HCT116 (cell line): ENCODE data around the gene MRPS23. TPM values are rescaled to one million over a fixed set of nuclear protein-coding genes. Genes with fewer than 3 reads are reported as not detected.

ENCODE experiments used
- ATAC-seq: fragments of 200-7000 bp; cut with Tn5 transposase; 2 replicates; pipeline ENCODE4 v1.9.1; 2020; ENCODE audit warnings: mild to moderate bottlenecking, moderate library complexity
- BruUV-seq: library from RNA; stranded (reverse); fragments of 400-500 nt; replicated peaks from 2 replicates; lab custom pipeline; 2021; lab: Mats Ljungman, UMichigan
- CTCF ChIA-PET: fragments of 300-600 bp; sonication (Branson Sonifier 250); formaldehyde crosslinking; loops from one replicate; lab custom pipeline; 2021; ENCODE audit warnings: antibody characterized with exemption; lab: Charles Lee
- POLR2A ChIA-PET: fragments of 300-600, 350-600 bp; sonication (Branson Sonifier 250); formaldehyde crosslinking; loops from one replicate; lab custom pipeline; 2021; ENCODE audit warnings: antibody characterized with exemption; lab: Charles Lee
- RAD21 ChIA-PET, 2 experiments: fragments of 300-600 bp; sonication (Branson Sonifier 250); formaldehyde crosslinking; loops; one replicate each; lab custom pipeline; 2023; ENCODE audit warnings: low total read pairs in 2 of 2; ENCODE audit not compliant: uncharacterized antibody in 2 of 2, unreplicated experiment in 2 of 2, low non-redundant PET in 1 of 2; lab: Charles Lee
- DNase-seq: peaks from one replicate; pipeline ENCODE4 v3.0.0-alpha.2; 2010; ENCODE audit warnings: low read depth, low spot score
- H2AFZ ChIP-seq: fragments of 200-600 bp; shearing (Covaris generic), sonication (generic); 2 replicates; pipeline ENCODE4 v1.6.1; 2017; ENCODE audit warnings: low read depth, mixed run types, mixed read lengths, antibody characterized with exemption, low read length; ENCODE audit not compliant: poor library complexity, severe bottlenecking
- H3K27ac ChIP-seq: 2 replicates; pipeline ENCODE4 v1.5.1; 2012; ENCODE audit warnings: low read depth, low read length
- H3K27me3 ChIP-seq: fragments of 200-600 bp; sonication (generic); 2 replicates; pipeline ENCODE4 v1.6.1; 2016; ENCODE audit warnings: mixed run types, low read length, mixed read lengths; ENCODE audit not compliant: insufficient read depth
- H3K36me3 ChIP-seq, 2 experiments: fragments of 200-500 bp in 1 of 2; fragments of 200-600 bp in 1 of 2; sonication (Bioruptor generic) in 1 of 2; sonication (generic) in 1 of 2; 2 replicates each; pipeline versions ENCODE4 v1.5.1 to v1.6.1; 2014 to 2016; ENCODE audit warnings: low read length in 2 of 2, inconsistent platforms in 1 of 2, mixed read lengths in 1 of 2, mixed run types in 1 of 2; ENCODE audit not compliant: insufficient read depth in 2 of 2, control insufficient read depth in 1 of 2
- H3K4me1 ChIP-seq, 2 experiments: fragments of 200-600 bp in 1 of 2; sonication (generic) in 1 of 2; 2 replicates each; pipeline versions ENCODE4 v1.5.1 to v1.6.1; 2012 to 2017; ENCODE audit warnings: low read length in 2 of 2, inconsistent platforms in 1 of 2, mild to moderate bottlenecking in 1 of 2, mixed read lengths in 1 of 2, mixed run types in 1 of 2, moderate library complexity in 1 of 2; ENCODE audit not compliant: insufficient read depth in 2 of 2, control insufficient read depth in 1 of 2
- H3K4me2 ChIP-seq: fragments of 200-600 bp; sonication (generic); 2 replicates; pipeline ENCODE4 v1.6.1; 2017; ENCODE audit warnings: mixed run types, low read length, mixed read lengths
- H3K4me3 ChIP-seq, 2 experiments: fragments of 200-600 bp in 1 of 2; sonication (generic) in 1 of 2; replicated peaks in 1 of 2; 2 replicates each; pipeline ENCODE4 v1.5.1; 2011 to 2016; ENCODE audit warnings: low read length in 2 of 2, control low read depth in 1 of 2, low read depth in 1 of 2, mild to moderate bottlenecking in 1 of 2, mixed read lengths in 1 of 2, mixed run types in 1 of 2
- H3K79me2 ChIP-seq: fragments of 200-600 bp; sonication (generic); 2 replicates; pipeline ENCODE4 v1.6.1; 2017; ENCODE audit warnings: mild to moderate bottlenecking, mixed run types, low read length, moderate library complexity, mixed read lengths; ENCODE audit not compliant: insufficient read depth
- H3K9ac ChIP-seq: fragments of 200-600 bp; sonication (generic); 2 replicates; pipeline ENCODE4 v1.6.1; 2016; ENCODE audit warnings: low read length, mixed read lengths
- H3K9me2 ChIP-seq: fragments of 200-600 bp; sonication (generic), shearing (Covaris generic); 2 replicates; pipeline ENCODE4 v1.6.1; 2017; ENCODE audit warnings: mixed run types, mild to moderate bottlenecking, moderate library complexity; ENCODE audit not compliant: insufficient read depth
- H3K9me3 ChIP-seq, 2 experiments: fragments of 200-500 bp in 1 of 2; fragments of 200-600 bp in 1 of 2; sonication (Bioruptor generic) in 1 of 2; sonication (generic) in 1 of 2; 2 replicates each; pipeline ENCODE4 v1.6.1; 2014 to 2017; ENCODE audit warnings: low read length in 2 of 2, mixed read lengths in 2 of 2, inconsistent platforms in 1 of 2, low read depth in 1 of 2, mild to moderate bottlenecking in 1 of 2, mixed run types in 1 of 2, moderate library complexity in 1 of 2; ENCODE audit not compliant: control insufficient read depth in 1 of 2, insufficient read depth in 1 of 2
- H4K20me1 ChIP-seq: fragments of 200-600 bp; sonication (generic), shearing (Covaris generic); 2 replicates; pipeline ENCODE4 v1.6.1; 2017; ENCODE audit warnings: mixed run types, mild to moderate bottlenecking, moderate library complexity; ENCODE audit not compliant: insufficient read depth
- CTCF ChIP-seq, 3 experiments: fragments of 200-600 bp in 1 of 3; sonication (generic) in 1 of 3; IDR thresholded peaks in 2 of 3; conservative IDR thresholded peaks in 1 of 3; 2 replicates each; pipeline ENCODE4 v1.5.1; 2012 to 2017; ENCODE audit warnings: low read depth in 2 of 3, low read length in 2 of 3, antibody characterized with exemption in 1 of 3, borderline replicate concordance in 1 of 3, control low read depth in 1 of 3, mild to moderate bottlenecking in 1 of 3, mixed read lengths in 1 of 3, mixed run types in 1 of 3, moderate library complexity in 1 of 3; ENCODE audit not compliant: insufficient read depth in 1 of 3
- POLR2AphosphoS5 ChIP-seq: IDR thresholded peaks from 2 replicates; pipeline ENCODE4 v1.6.1; 2011; ENCODE audit warnings: mild to moderate bottlenecking, low read depth, low read length, moderate library complexity
- RAD21 ChIP-seq: IDR thresholded peaks from 2 replicates; pipeline ENCODE4 v1.6.1; 2012; ENCODE audit warnings: low read depth, mild to moderate bottlenecking
- TCF7L2 ChIP-seq: IDR thresholded peaks from 2 replicates; pipeline ENCODE4 v1.7.0; 2011; ENCODE audit warnings: borderline replicate concordance, inconsistent platforms; ENCODE audit not compliant: insufficient read depth, insufficient read length; ENCODE audit errors: extremely low read depth
- YY1 ChIP-seq: IDR thresholded peaks from 2 replicates; pipeline ENCODE4 v1.6.1; 2011; ENCODE audit warnings: low read length, low read depth, moderate library complexity, mild to moderate bottlenecking; ENCODE audit not compliant: insufficient replicate concordance; ENCODE audit errors: extremely low read depth
- intact Hi-C: fragments of 100-400 bp; cut with micrococcal nuclease; formaldehyde crosslinking; loops from 2 replicates; pipeline ENCODE4 v1.10.0; 2022
- total RNA-seq: library from RNA; stranded (reverse); gene quantifications from one replicate; pipeline ENCODE4 v1.2.1, GENCODE V29; 2021; ENCODE audit not compliant: unreplicated experiment
- TF ChIP-seq, protein P1 (sequence below): IDR thresholded peaks from 2 replicates; pipeline ENCODE4 v1.6.1; 2011; ENCODE audit warnings: mild to moderate bottlenecking, low read length, moderate library complexity; ENCODE audit not compliant: insufficient replicate concordance; ENCODE audit errors: extremely low read depth

MRPS23 gene
- total RNA-seq, 1 experiment from 2014 or later, result 109 TPM

DNA sequence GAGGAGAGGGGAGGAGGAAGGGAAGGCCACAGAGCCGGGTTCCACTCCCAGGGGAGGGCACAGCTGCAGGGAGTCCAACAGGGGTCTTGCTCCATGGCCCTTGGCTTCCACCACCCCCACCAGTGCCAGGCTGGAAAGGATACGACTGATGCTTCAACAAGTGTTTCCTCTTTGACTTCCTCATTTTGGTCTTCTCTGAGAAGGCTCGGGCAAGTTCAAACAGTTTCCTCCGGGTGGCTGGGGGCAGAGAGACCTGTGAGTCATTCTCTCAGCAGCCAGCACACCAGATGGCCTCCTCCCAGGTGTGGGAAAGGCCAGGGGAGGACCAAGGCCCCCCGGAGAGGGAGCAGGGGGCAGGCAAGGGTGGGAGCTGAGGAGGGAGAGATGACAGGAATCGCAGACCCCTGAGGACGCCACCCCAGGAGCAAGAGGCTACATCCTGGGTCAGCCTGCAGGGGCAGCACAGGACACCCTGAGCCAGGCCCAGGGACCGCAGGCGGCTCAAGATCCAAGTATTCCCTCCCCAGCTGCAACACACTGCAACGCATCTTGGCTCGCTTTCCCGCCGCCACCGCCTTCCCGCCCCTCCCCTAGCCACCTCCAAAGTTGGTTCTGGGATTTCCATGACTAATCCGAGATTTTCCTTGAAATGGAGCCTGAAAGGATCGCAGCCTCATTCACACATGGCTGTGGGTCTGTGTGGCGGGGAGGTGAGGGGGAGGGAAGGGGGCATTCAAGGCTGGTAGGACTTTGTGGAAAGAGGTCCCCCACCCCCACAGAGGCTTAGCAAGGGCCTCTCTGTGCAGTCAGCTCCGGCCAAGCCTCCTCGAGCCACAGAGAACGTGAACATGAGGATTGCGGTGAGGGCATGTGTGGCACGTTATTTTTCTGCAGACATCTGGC lies 18.4 kb upstream of the MRPS23 start:
- CTCF ChIA-PET, result interaction anchor here (0.8 to 5.0 kb wide), 9 partner anchors 9 to 244 kb away, joined by 3 to 36 read pairs (median 6); partner anchors contain the start of gene SRSF1
- no TSS peak for BruUV-seq
- intact Hi-C loops, result loop anchor here (1.0 to 2.0 kb wide), 2 partner anchors 24 to 81 kb away; no protein-coding TSS in a partner anchor

More for the DNA sequence above, 18.4 kb upstream of the MRPS23 start:
- TF ChIP-seq TCF7L2 (peak; percentile 98), POLR2AphosphoS5 (peak; percentile 73), RAD21 (no peak), CTCF (IDR thresholded peaks at IDR 0.05 in 2 of 3, conservative IDR thresholded peaks at IDR 0.05 in 1 of 3; ENCODE audit: borderline replicate concordance in 1 of 3, insufficient read depth in 1 of 3, low read depth in 2 of 3, low read length in 2 of 3) (peak in 2 of 3 experiments; percentile 74 to 77; a peak in 4 of 6 replicates), YY1 (peak; percentile 77)
- TF ChIP-seq, protein P1, sequence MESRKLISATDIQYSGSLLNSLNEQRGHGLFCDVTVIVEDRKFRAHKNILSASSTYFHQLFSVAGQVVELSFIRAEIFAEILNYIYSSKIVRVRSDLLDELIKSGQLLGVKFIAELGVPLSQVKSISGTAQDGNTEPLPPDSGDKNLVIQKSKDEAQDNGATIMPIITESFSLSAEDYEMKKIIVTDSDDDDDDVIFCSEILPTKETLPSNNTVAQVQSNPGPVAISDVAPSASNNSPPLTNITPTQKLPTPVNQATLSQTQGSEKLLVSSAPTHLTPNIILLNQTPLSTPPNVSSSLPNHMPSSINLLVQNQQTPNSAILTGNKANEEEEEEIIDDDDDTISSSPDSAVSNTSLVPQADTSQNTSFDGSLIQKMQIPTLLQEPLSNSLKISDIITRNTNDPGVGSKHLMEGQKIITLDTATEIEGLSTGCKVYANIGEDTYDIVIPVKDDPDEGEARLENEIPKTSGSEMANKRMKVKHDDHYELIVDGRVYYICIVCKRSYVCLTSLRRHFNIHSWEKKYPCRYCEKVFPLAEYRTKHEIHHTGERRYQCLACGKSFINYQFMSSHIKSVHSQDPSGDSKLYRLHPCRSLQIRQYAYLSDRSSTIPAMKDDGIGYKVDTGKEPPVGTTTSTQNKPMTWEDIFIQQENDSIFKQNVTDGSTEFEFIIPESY, result peak; percentile 10
- TF ChIP-seq, all 23 proteins: peak for 5
- peak overlapping the region; percentile 77 for H3K27ac ChIP-seq
- H4K20me1 ChIP-seq, result no peaks in the 10 kb centered on the region
- no peaks in the 10 kb centered on the region for H3K9me3 ChIP-seq
- no peaks in the 10 kb centered on the region for H3K79me2 ChIP-seq
- H3K4me3 ChIP-seq, result peak overlapping the region; percentile 6 to 41; a peak in 3 of 4 replicates
- RAD21 ChIA-PET, result interaction anchor here (0.9 to 1.9 kb wide), 3 partner anchors 7 to 84 kb away, joined by 3 to 7 read pairs (median 6); no protein-coding TSS in a partner anchor
- DNase-seq (peak; percentile 90), ATAC-seq (peak; percentile 85)
- POLR2A ChIA-PET, result interaction anchor here (0.6 to 3.0 kb wide), 8 partner anchors 7 to 1948 kb away, joined by 3 to 25 read pairs (median 5); no protein-coding TSS in a partner anchor
- H3K27me3 ChIP-seq, result no peaks in the 10 kb centered on the region
- H3K9me2 ChIP-seq, result no peaks in the 10 kb centered on the region
- H3K36me3 ChIP-seq, result peaks cover 2 to 31% of the 10 kb centered on the region in 2 experiments; a peak in 2 of 4 replicates
- peak overlapping the region; percentile 58 for H3K9ac ChIP-seq
- H2AFZ ChIP-seq, result no peak overlapping the region
- peak overlapping the region; percentile 76 for H3K4me2 ChIP-seq
- H3K4me1 ChIP-seq, result peaks cover 47 to 88% of the 10 kb centered on the region in 2 experiments
